K562 (cell line): ENCODE measurements around the gene MRPS5. TPM values are rescaled to one million over a fixed set of nuclear protein-coding genes. Genes with fewer than 3 reads are reported as not detected.

Experiments
- ATAC-seq: fragments of 200-7000 bp; cut with Tn5 transposase; 3 replicates; pipeline ENCODE4 v1.9.1; 2020; ENCODE audit warnings: moderate library complexity
- BruUV-seq: library from RNA; stranded (reverse); fragments of 400-500 nt; replicated peaks from 2 replicates; lab custom pipeline; 2021; lab: Mats Ljungman, UMichigan
- CTCF ChIA-PET: fragments of 300-600 bp; formaldehyde crosslinking; extraction: SDS; loops from one replicate; lab custom pipeline; 2021; ENCODE audit warnings: low intra/inter-chr PET ratio; lab: Yijun Ruan, JAX
- POLR2A ChIA-PET: fragments of 300-600, 350-650 bp; sonication (Branson Sonifier 250); formaldehyde crosslinking; extraction: SDS; loops from one replicate; lab custom pipeline; 2021; ENCODE audit warnings: antibody characterized with exemption, inconsistent platforms; lab: Yijun Ruan, JAX
- DNase-seq, 4 experiments: peaks; one replicate each; pipeline versions ENCODE4 v3.0.0 to v3.0.0-alpha.2; 2011 to 2018; ENCODE audit warnings: low spot score in 3 of 4, mixed read lengths in 3 of 4; ENCODE audit errors: extremely low read depth in 1 of 4
- FAIRE-seq: peaks from 2 replicates; lab custom pipeline; 2011; peaks lifted over from hg19 to GRCh38; lab: Jason Lieb, UNC
- H2AFZ ChIP-seq: 2 replicates; pipeline ENCODE4 v1.6.0; 2011; ENCODE audit warnings: low read depth, low read length, control low read depth, inconsistent platforms
- H3K27ac ChIP-seq: fragments of 200-600 bp; 3 replicates; pipeline ENCODE4 v1.8.0; 2011; ENCODE audit warnings: low read depth, mild to moderate bottlenecking, control low read depth, inconsistent platforms, low read length, moderate library complexity, mixed read lengths; ENCODE audit errors: extremely low read depth
- H3K27me3 ChIP-seq, 2 experiments: fragments of 300-600 bp in 1 of 2; 2 replicates in 1 of 2; 3 replicates in 1 of 2; pipeline versions ENCODE4 v1.6.0 to v1.8.0; 2011; ENCODE audit warnings: inconsistent platforms in 2 of 2, low read length in 2 of 2, mild to moderate bottlenecking in 1 of 2, mixed read lengths in 1 of 2, moderate library complexity in 1 of 2; ENCODE audit not compliant: control insufficient read depth in 2 of 2, insufficient read depth in 2 of 2
- H3K36me3 ChIP-seq: fragments of 300-600 bp; 3 replicates; pipeline ENCODE4 v1.8.0; 2011; ENCODE audit warnings: mild to moderate bottlenecking, low read length, inconsistent platforms; ENCODE audit not compliant: control insufficient read depth, insufficient read depth
- H3K4me1 ChIP-seq, 2 experiments: fragments of 200-600 bp in 1 of 2; replicated peaks in 1 of 2; 2 replicates in 1 of 2; 3 replicates in 1 of 2; pipeline versions ENCODE4 v1.5.1 to v1.8.0; 2011; ENCODE audit warnings: inconsistent platforms in 2 of 2, low read length in 2 of 2, mild to moderate bottlenecking in 1 of 2, mixed read lengths in 1 of 2, moderate library complexity in 1 of 2; ENCODE audit not compliant: control insufficient read depth in 2 of 2, insufficient read depth in 2 of 2
- H3K4me2 ChIP-seq: 2 replicates; pipeline ENCODE4 v1.6.1; 2011; ENCODE audit warnings: low read length, control low read depth, inconsistent platforms, mixed read lengths; ENCODE audit not compliant: insufficient read depth
- H3K4me3 ChIP-seq: fragments of 200-600 bp; sonication (generic), shearing (Covaris generic); 2 replicates; pipeline ENCODE4 v1.5.1; 2016; ENCODE audit warnings: control low read depth, inconsistent platforms
- H3K79me2 ChIP-seq: fragments of 200-600 bp; 3 replicates; pipeline ENCODE4 v1.8.0; 2011; ENCODE audit warnings: low read length, inconsistent platforms; ENCODE audit not compliant: control insufficient read depth, insufficient read depth
- H3K9ac ChIP-seq, 2 experiments: 2 replicates each; pipeline versions ENCODE4 v1.6.0 to v1.6.1; 2011; ENCODE audit warnings: low read depth in 2 of 2, low read length in 2 of 2, control low read depth in 1 of 2, inconsistent platforms in 1 of 2, mild to moderate bottlenecking in 1 of 2, mixed read lengths in 1 of 2; ENCODE audit not compliant: insufficient read depth in 1 of 2
- H3K9me1 ChIP-seq: one replicate; pipeline ENCODE4 v1.6.0; 2011; ENCODE audit warnings: inconsistent platforms, mild to moderate bottlenecking, low read length, moderate library complexity; ENCODE audit not compliant: control insufficient read depth, insufficient read depth
- H3K9me3 ChIP-seq: replicated peaks from 2 replicates; pipeline ENCODE4 v1.5.1; 2011; ENCODE audit warnings: low read depth, low read length, inconsistent platforms; ENCODE audit not compliant: control insufficient read depth, insufficient read depth
- H4K20me1 ChIP-seq: replicated peaks from 2 replicates; pipeline ENCODE4 v1.6.1; 2011; ENCODE audit warnings: low read length, inconsistent platforms, mixed read lengths; ENCODE audit not compliant: control insufficient read depth, insufficient read depth
- BCOR ChIP-seq: fragments of 450-650 bp; IDR thresholded peaks from 2 replicates; pipeline ENCODE4 v1.6.1; 2016
- GATA2 ChIP-seq: sonication (generic); formaldehyde crosslinking; IDR thresholded peaks from 2 replicates; pipeline ENCODE4 v1.4.0; 2020; ENCODE audit warnings: mild to moderate bottlenecking, missing genetic modification reagents
- KDM1A ChIP-seq, 2 experiments: fragments of 450-650 bp; IDR thresholded peaks; 2 replicates each; pipeline ENCODE4 v1.6.1; 2016; ENCODE audit warnings: mild to moderate bottlenecking in 2 of 2
- MEIS2 ChIP-seq: fragments of 450-650 bp; IDR thresholded peaks from 2 replicates; pipeline ENCODE4 v1.6.1; 2014; ENCODE audit warnings: mild to moderate bottlenecking; ENCODE audit not compliant: partially characterized antibody
- POLR2AphosphoS5 ChIP-seq: IDR thresholded peaks from 2 replicates; pipeline ENCODE4 v1.6.1; 2011; ENCODE audit warnings: mild to moderate bottlenecking, low read depth, low read length, moderate library complexity; ENCODE audit not compliant: control insufficient read depth, insufficient read depth
- RBM25 ChIP-seq: fragments of 200-400 bp; formaldehyde crosslinking; IDR thresholded peaks from 2 replicates; pipeline ENCODE4 v1.6.1; 2018; ENCODE audit warnings: low read length, low read depth, moderate library complexity; ENCODE audit not compliant: severe bottlenecking
- SMARCA5 ChIP-seq: fragments of 450-650 bp; IDR thresholded peaks from 2 replicates; pipeline ENCODE4 v1.6.1; 2016
- ZFP36 ChIP-seq: fragments of 150-350 bp; IDR thresholded peaks from 2 replicates; pipeline ENCODE4 v1.6.1; 2018; ENCODE audit warnings: low read length, low read depth; ENCODE audit not compliant: partially characterized antibody
- ZNF79 ChIP-seq: fragments of 250-450 bp; sonication (Bioruptor Pico); IDR thresholded peaks from 2 replicates; pipeline ENCODE4 v1.4.0; 2020; ENCODE audit warnings: low read depth, mild to moderate bottlenecking, moderate library complexity
- WGBS: fragments of 100-300 bp; shearing (Covaris generic); methylation state at CpG from one replicate; pipeline ENCODE4 v1.1.6; 2016; ENCODE audit warnings: low coverage, mixed read lengths; ENCODE audit not compliant: insufficient coverage; ENCODE audit errors: missing lambda C conversion rate; 5-methylcytosine and 5-hydroxymethylcytosine counted together
- in situ Hi-C: fragments of 300-500 bp; cut with MboI; formaldehyde crosslinking; loops from 4 replicates; pipeline ENCODE4 v1.15.0; 2018; ENCODE audit warnings: inconsistent platforms, mixed read lengths
- intact Hi-C: fragments of 100-400 bp; cut with micrococcal nuclease; formaldehyde crosslinking; loops from 2 replicates; pipeline ENCODE4 v1.14.2; 2022
- polyA plus RNA-seq, 8 experiments: library from polyadenylated mRNA; depleted of rRNA in 4 of 8; stranded (reverse) in 5 of 8; unstranded in 3 of 8; fragments of >200 nt; fragmentation: Nextera tagmentation in 2 of 8; fragmentation: Illumina TruSeq in 1 of 8; extraction: Ambion mirVana in 2 of 8; extraction: Trizol in 1 of 8; gene quantifications; 2 replicates each; pipeline versions ENCODE4 v1.2.1 to v1.2.3, GENCODE V29; 2011 to 2014; ENCODE audit warnings: inconsistent platforms in 1 of 8, missing spikeins in 1 of 8
- total RNA-seq, 7 experiments: library from RNA; depleted of rRNA in 6 of 7; stranded (reverse); fragments of >200 nt in 6 of 7; fragmentation: Illumina TruSeq in 2 of 7; extraction: Trizol in 2 of 7; gene quantifications; 2 replicates each; pipeline versions ENCODE4 v1.2.1 to v1.2.3, GENCODE V29; 2011 to 2021; ENCODE audit warnings: low replicate concordance in 1 of 7

Gene MRPS5
- total and polyA plus RNA-seq, 9 of the 15 experiments (the other 6 are each of a cell fraction or from before 2014, with no cell fraction given) = 85.0 to 162 (median 118) TPM

GRCh38 chr2:95057535-95058370 lies 63.9 kb downstream of the MRPS5 start:
- 1% methylated on average over 27 of the region's 28 CpGs for WGBS
- TF ChIP-seq SMARCA5 = 0 out of 2 replicates have a peak, but pooled peaks have one; percentile 28
- peak in 1 of 2 experiments; percentile 30; a peak in 1 of 4 replicates for TF ChIP-seq KDM1A (IDR thresholded peaks at IDR 0.05)
- peak; percentile 64 for TF ChIP-seq BCOR
- TF ChIP-seq MEIS2 = no peak
- peak; percentile 78 for TF ChIP-seq ZFP36
- TF ChIP-seq RBM25 = peak; percentile 95
- TF ChIP-seq GATA2 = no peak
- no peak for TF ChIP-seq ZNF79
- TF ChIP-seq POLR2AphosphoS5 = no peak
- TF ChIP-seq, all 486 proteins: peak for 5
- FAIRE-seq = no peak
- H3K36me3 ChIP-seq = no peaks in the 10 kb centered on the region
- peaks cover 13 to 81% of the 10 kb centered on the region in 2 experiments for H3K27me3 ChIP-seq
- no TSS peak for BruUV-seq
- no peaks in the 10 kb centered on the region for H3K4me1 ChIP-seq
- H3K79me2 ChIP-seq = no peaks in the 10 kb centered on the region
- H3K4me3 ChIP-seq = no peak overlapping the region
- intact Hi-C loops (no loop called here), in situ Hi-C loops (no loop called here)
- no peak overlapping the region for H3K4me2 ChIP-seq
- no peak for DNase-seq
- no peak overlapping the region for H3K27ac ChIP-seq
- H3K9me1 ChIP-seq = no peaks in the 10 kb centered on the region
- H2AFZ ChIP-seq = no peak overlapping the region
- CTCF ChIA-PET = no interaction called here
- no peaks in the 10 kb centered on the region for H3K9me3 ChIP-seq
- peaks cover 10% of the 10 kb centered on the region; the same call in 1 of the 2 replicates for H4K20me1 ChIP-seq
- POLR2A ChIA-PET = no interaction called here
- ATAC-seq = no peak
- H3K9ac ChIP-seq = no peak overlapping the region
